K562 (cell line): ENCODE results near the gene ACTN4. TPM values are rescaled to one million over a fixed set of nuclear protein-coding genes. Genes with fewer than 3 reads are reported as not detected.

ENCODE experiments used
- ATAC-seq: fragments of 200-7000 bp; cut with Tn5 transposase; 3 replicates; pipeline ENCODE4 v1.9.1; 2020; ENCODE audit warnings: moderate library complexity
- BruUV-seq: library from RNA; stranded (reverse); fragments of 400-500 nt; replicated peaks from 2 replicates; lab custom pipeline; 2021; lab: Mats Ljungman, UMichigan
- CTCF ChIA-PET: fragments of 300-600 bp; formaldehyde crosslinking; extraction: SDS; loops from one replicate; lab custom pipeline; 2021; ENCODE audit warnings: low intra/inter-chr PET ratio; lab: Yijun Ruan, JAX
- POLR2A ChIA-PET: fragments of 300-600, 350-650 bp; sonication (Branson Sonifier 250); formaldehyde crosslinking; extraction: SDS; loops from one replicate; lab custom pipeline; 2021; ENCODE audit warnings: antibody characterized with exemption, inconsistent platforms; lab: Yijun Ruan, JAX
- DNase-seq, 4 experiments: peaks; one replicate each; pipeline versions ENCODE4 v3.0.0 to v3.0.0-alpha.2; 2011 to 2018; ENCODE audit warnings: low spot score in 3 of 4, mixed read lengths in 3 of 4; ENCODE audit errors: extremely low read depth in 1 of 4
- FAIRE-seq: peaks from 2 replicates; lab custom pipeline; 2011; peaks lifted over from hg19 to GRCh38; lab: Jason Lieb, UNC
- H2AFZ ChIP-seq: 2 replicates; pipeline ENCODE4 v1.6.0; 2011; ENCODE audit warnings: low read depth, low read length, control low read depth, inconsistent platforms
- H3K27ac ChIP-seq: fragments of 200-600 bp; 3 replicates; pipeline ENCODE4 v1.8.0; 2011; ENCODE audit warnings: low read depth, mild to moderate bottlenecking, control low read depth, inconsistent platforms, low read length, moderate library complexity, mixed read lengths; ENCODE audit errors: extremely low read depth
- H3K27me3 ChIP-seq, 2 experiments: fragments of 300-600 bp in 1 of 2; 2 replicates in 1 of 2; 3 replicates in 1 of 2; pipeline versions ENCODE4 v1.6.0 to v1.8.0; 2011; ENCODE audit warnings: inconsistent platforms in 2 of 2, low read length in 2 of 2, mild to moderate bottlenecking in 1 of 2, mixed read lengths in 1 of 2, moderate library complexity in 1 of 2; ENCODE audit not compliant: control insufficient read depth in 2 of 2, insufficient read depth in 2 of 2
- H3K36me3 ChIP-seq: fragments of 300-600 bp; 3 replicates; pipeline ENCODE4 v1.8.0; 2011; ENCODE audit warnings: mild to moderate bottlenecking, low read length, inconsistent platforms; ENCODE audit not compliant: control insufficient read depth, insufficient read depth
- H3K4me1 ChIP-seq, 2 experiments: fragments of 200-600 bp in 1 of 2; replicated peaks in 1 of 2; 2 replicates in 1 of 2; 3 replicates in 1 of 2; pipeline versions ENCODE4 v1.5.1 to v1.8.0; 2011; ENCODE audit warnings: inconsistent platforms in 2 of 2, low read length in 2 of 2, mild to moderate bottlenecking in 1 of 2, mixed read lengths in 1 of 2, moderate library complexity in 1 of 2; ENCODE audit not compliant: control insufficient read depth in 2 of 2, insufficient read depth in 2 of 2
- H3K4me2 ChIP-seq: 2 replicates; pipeline ENCODE4 v1.6.1; 2011; ENCODE audit warnings: low read length, control low read depth, inconsistent platforms, mixed read lengths; ENCODE audit not compliant: insufficient read depth
- H3K4me3 ChIP-seq: fragments of 200-600 bp; sonication (generic), shearing (Covaris generic); 2 replicates; pipeline ENCODE4 v1.5.1; 2016; ENCODE audit warnings: control low read depth, inconsistent platforms
- H3K79me2 ChIP-seq: fragments of 200-600 bp; 3 replicates; pipeline ENCODE4 v1.8.0; 2011; ENCODE audit warnings: low read length, inconsistent platforms; ENCODE audit not compliant: control insufficient read depth, insufficient read depth
- H3K9ac ChIP-seq, 2 experiments: 2 replicates each; pipeline versions ENCODE4 v1.6.0 to v1.6.1; 2011; ENCODE audit warnings: low read depth in 2 of 2, low read length in 2 of 2, control low read depth in 1 of 2, inconsistent platforms in 1 of 2, mild to moderate bottlenecking in 1 of 2, mixed read lengths in 1 of 2; ENCODE audit not compliant: insufficient read depth in 1 of 2
- H3K9me1 ChIP-seq: one replicate; pipeline ENCODE4 v1.6.0; 2011; ENCODE audit warnings: inconsistent platforms, mild to moderate bottlenecking, low read length, moderate library complexity; ENCODE audit not compliant: control insufficient read depth, insufficient read depth
- H3K9me3 ChIP-seq: replicated peaks from 2 replicates; pipeline ENCODE4 v1.5.1; 2011; ENCODE audit warnings: low read depth, low read length, inconsistent platforms; ENCODE audit not compliant: control insufficient read depth, insufficient read depth
- H4K20me1 ChIP-seq: replicated peaks from 2 replicates; pipeline ENCODE4 v1.6.1; 2011; ENCODE audit warnings: low read length, inconsistent platforms, mixed read lengths; ENCODE audit not compliant: control insufficient read depth, insufficient read depth
- ARID1B ChIP-seq: fragments of 450-650 bp; IDR thresholded peaks from 2 replicates; pipeline ENCODE4 v1.6.1; 2016; ENCODE audit warnings: antibody characterized with exemption, mild to moderate bottlenecking, inconsistent platforms
- CBX3 ChIP-seq, 2 experiments: IDR thresholded peaks; 1 replicate in 1 of 2; 2 replicates in 1 of 2; pipeline ENCODE4 v1.6.1; 2012; ENCODE audit warnings: inconsistent platforms in 2 of 2, low read length in 2 of 2, borderline replicate concordance in 1 of 2, control low read depth in 1 of 2
- MED1 ChIP-seq: sonication (generic); formaldehyde crosslinking; IDR thresholded peaks from 2 replicates; pipeline ENCODE4 v1.8.1; 2023; ENCODE audit warnings: missing genetic modification reagents, borderline replicate concordance
- OTX1 ChIP-seq: fragments of 450-650 bp; formaldehyde crosslinking; IDR thresholded peaks from 2 replicates; pipeline ENCODE4 v1.4.0; 2022; ENCODE audit warnings: mild to moderate bottlenecking
- PCBP1 ChIP-seq: fragments of 200-400 bp; formaldehyde crosslinking; IDR thresholded peaks from 2 replicates; pipeline ENCODE4 v1.6.1; 2018; ENCODE audit warnings: mild to moderate bottlenecking, low read depth, low read length; ENCODE audit not compliant: poor library complexity, severe bottlenecking
- PHF8 ChIP-seq: fragments of 200-600 bp; sonication (generic); IDR thresholded peaks from 2 replicates; pipeline ENCODE4 v1.6.1; 2012; ENCODE audit warnings: mixed run types, mild to moderate bottlenecking, inconsistent platforms, low read length, moderate library complexity, borderline replicate concordance
- POLR2B ChIP-seq: fragments of 450-650 bp; IDR thresholded peaks from 2 replicates; pipeline ENCODE4 v1.6.1; 2018; ENCODE audit warnings: low read depth; ENCODE audit not compliant: partially characterized antibody
- TEAD1 ChIP-seq, 2 experiments: fragments of 450-650 bp in 1 of 2; sonication (generic) in 1 of 2; formaldehyde crosslinking; IDR thresholded peaks; 2 replicates each; pipeline versions ENCODE4 v1.4.0 to v1.8.0; 2020 to 2022; ENCODE audit warnings: mild to moderate bottlenecking in 2 of 2, missing genetic modification reagents in 1 of 2
- WGBS: fragments of 100-300 bp; shearing (Covaris generic); methylation state at CpG from one replicate; pipeline ENCODE4 v1.1.6; 2016; ENCODE audit warnings: low coverage, mixed read lengths; ENCODE audit not compliant: insufficient coverage; ENCODE audit errors: missing lambda C conversion rate; 5-methylcytosine and 5-hydroxymethylcytosine counted together
- in situ Hi-C: fragments of 300-500 bp; cut with MboI; formaldehyde crosslinking; loops from 4 replicates; pipeline ENCODE4 v1.15.0; 2018; ENCODE audit warnings: inconsistent platforms, mixed read lengths
- intact Hi-C: fragments of 100-400 bp; cut with micrococcal nuclease; formaldehyde crosslinking; loops from 2 replicates; pipeline ENCODE4 v1.14.2; 2022
- polyA plus RNA-seq, 8 experiments: library from polyadenylated mRNA; depleted of rRNA in 4 of 8; stranded (reverse) in 5 of 8; unstranded in 3 of 8; fragments of >200 nt; fragmentation: Nextera tagmentation in 2 of 8; fragmentation: Illumina TruSeq in 1 of 8; extraction: Ambion mirVana in 2 of 8; extraction: Trizol in 1 of 8; gene quantifications; 2 replicates each; pipeline versions ENCODE4 v1.2.1 to v1.2.3, GENCODE V29; 2011 to 2014; ENCODE audit warnings: inconsistent platforms in 1 of 8, missing spikeins in 1 of 8
- total RNA-seq, 7 experiments: library from RNA; depleted of rRNA in 6 of 7; stranded (reverse); fragments of >200 nt in 6 of 7; fragmentation: Illumina TruSeq in 2 of 7; extraction: Trizol in 2 of 7; gene quantifications; 2 replicates each; pipeline versions ENCODE4 v1.2.1 to v1.2.3, GENCODE V29; 2011 to 2021; ENCODE audit warnings: low replicate concordance in 1 of 7
- TF ChIP-seq, protein P1 (sequence below): sonication (generic); formaldehyde crosslinking; IDR thresholded peaks from 2 replicates; pipeline ENCODE4 v1.8.0; 2022; ENCODE audit warnings: missing genetic modification reagents, mild to moderate bottlenecking, moderate library complexity, borderline replicate concordance
- TF ChIP-seq, protein P2 (sequence below), 3 experiments: fragments of 200-800 bp in 1 of 3; sonication (Bioruptor generic) in 1 of 3; sonication (generic) in 1 of 3; formaldehyde crosslinking in 1 of 3; IDR thresholded peaks; 2 replicates each; pipeline versions ENCODE4 v1.6.1 to v1.8.0; 2016 to 2022; ENCODE audit warnings: mild to moderate bottlenecking in 2 of 3, missing compliant biosample characterization in 2 of 3, missing genetic modification characterization in 2 of 3, missing genetic modification reagents in 1 of 3
- TF ChIP-seq, protein P3 (sequence below), 2 experiments: fragments of 450-650 bp; conservative IDR thresholded peaks; 2 replicates each; pipeline ENCODE4 v1.6.1; 2017; ENCODE audit warnings: mild to moderate bottlenecking in 2 of 2, moderate library complexity in 2 of 2
- TF ChIP-seq, protein P4 (sequence below): fragments of 450-650 bp; formaldehyde crosslinking; IDR thresholded peaks from 2 replicates; pipeline ENCODE4 v1.4.0; 2020; ENCODE audit warnings: mild to moderate bottlenecking, moderate library complexity

The ACTN4 gene
- total and polyA plus RNA-seq, 9 of the 15 experiments (the other 6 are each of a cell fraction or from before 2014, with no cell fraction given), result 3.1 to 385 (median 125) TPM

DNA sequence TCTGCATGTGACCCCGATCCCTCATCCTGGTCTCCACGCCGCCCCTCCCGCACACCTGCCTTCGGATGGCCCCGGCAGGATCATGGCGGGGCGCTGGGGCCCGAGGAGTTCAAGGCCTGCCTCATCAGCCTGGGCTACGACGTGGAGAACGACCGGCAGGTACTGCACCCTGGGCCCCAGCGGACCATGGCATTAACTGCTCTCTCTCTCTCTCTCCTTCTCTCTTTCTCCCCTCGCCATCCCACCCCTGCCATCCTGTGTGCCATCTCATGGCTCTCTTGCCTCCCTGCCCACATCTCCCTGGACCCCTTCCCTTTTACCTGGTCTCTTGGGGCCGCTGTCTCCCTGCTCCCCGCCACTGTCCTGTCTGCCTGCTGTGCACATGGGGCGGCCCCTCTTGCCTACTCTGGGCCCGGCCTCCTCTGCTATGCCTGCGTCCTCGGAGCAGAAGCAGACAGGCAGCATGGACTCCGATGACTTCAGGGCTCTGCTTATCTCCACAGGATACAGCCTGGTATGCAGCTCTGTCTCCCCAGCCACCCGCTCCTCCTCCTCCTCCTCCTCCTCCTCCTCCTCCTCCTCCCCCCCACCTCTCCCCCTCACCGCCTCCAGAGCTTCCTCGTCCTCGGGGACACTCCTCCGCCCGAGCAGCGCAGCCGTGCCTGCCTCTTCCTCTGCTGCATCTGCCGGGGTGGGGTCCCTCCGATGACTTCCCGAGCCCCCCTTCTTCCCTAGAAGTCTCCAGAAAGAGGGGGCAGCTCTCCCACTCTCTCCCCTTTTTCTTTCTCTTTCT lies 80.6 kb downstream of the ACTN4 start:
- WGBS, result 60% methylated on average over 25 of the region's 33 CpGs
- ChIA-PET POLR2A (no interaction called here), CTCF (interaction anchor here (2.9 kb wide), 1 partner anchor 202 kb away, joined by 12 read pairs; the partner anchor contains the start of genes MRPS12 and SARS2)
- Histone ChIP-seq H3K27ac (peak overlapping the region; percentile 46; the same call in 2 of the 3 replicates), H3K4me3 (no peak overlapping the region), H3K27me3 (no peaks in the 10 kb centered on the region), H2AFZ (no peak overlapping the region), H3K4me2 (peak overlapping the region; percentile 16), H3K9me1 (no peaks in the 10 kb centered on the region), H3K9me3 (no peaks in the 10 kb centered on the region), H3K4me1 (peaks cover 11 to 50% of the 10 kb centered on the region in 2 experiments), H3K36me3 (peaks cover 85% of the 10 kb centered on the region; the same call in 2 of the 3 replicates), H4K20me1 (0 out of 2 replicates have a peak, but pooled peaks cover 3% of the 10 kb centered on the region), H3K79me2 (no peaks in the 10 kb centered on the region), H3K9ac (peak overlapping the region in 1 of 2 experiments; percentile 84; a peak in 2 of 4 replicates)
- intact Hi-C loops (loop anchor here (2.0 to 5.0 kb wide), 2 partner anchors 51 to 91 kb away; no protein-coding TSS in a partner anchor), in situ Hi-C loops (no loop called here)
- DNase-seq, result peak; percentile 69 to 89 (median 80)
- BruUV-seq, result no TSS peak
- ATAC-seq, result peak; percentile 83
- peak; percentile 83 for FAIRE-seq
- TF ChIP-seq CBX3 (IDR thresholded peaks at IDR 0.05; ENCODE audit: borderline replicate concordance in 1 of 2, low read length in 2 of 2), result peak in 1 of 2 experiments; percentile 15; a peak in 1 of 3 replicates
- peak; percentile 87 to 98; a peak in 3 of 4 replicates for TF ChIP-seq TEAD1 (CRISPR knock-in tag; IDR thresholded peaks at IDR 0.05)
- TF ChIP-seq PHF8, result no peak
- no peak for TF ChIP-seq MED1 (CRISPR knock-in tag)
- TF ChIP-seq, protein P1, sequence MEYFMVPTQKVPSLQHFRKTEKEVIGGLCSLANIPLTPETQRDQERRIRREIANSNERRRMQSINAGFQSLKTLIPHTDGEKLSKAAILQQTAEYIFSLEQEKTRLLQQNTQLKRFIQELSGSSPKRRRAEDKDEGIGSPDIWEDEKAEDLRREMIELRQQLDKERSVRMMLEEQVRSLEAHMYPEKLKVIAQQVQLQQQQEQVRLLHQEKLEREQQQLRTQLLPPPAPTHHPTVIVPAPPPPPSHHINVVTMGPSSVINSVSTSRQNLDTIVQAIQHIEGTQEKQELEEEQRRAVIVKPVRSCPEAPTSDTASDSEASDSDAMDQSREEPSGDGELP, result peak; percentile 30; the same call in 1 of the 2 replicates
- TF ChIP-seq, protein P2, sequence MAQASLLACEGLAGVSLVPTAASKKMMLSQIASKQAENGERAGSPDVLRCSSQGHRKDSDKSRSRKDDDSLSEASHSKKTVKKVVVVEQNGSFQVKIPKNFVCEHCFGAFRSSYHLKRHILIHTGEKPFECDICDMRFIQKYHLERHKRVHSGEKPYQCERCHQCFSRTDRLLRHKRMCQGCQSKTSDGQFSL (CRISPR knock-in tag; IDR thresholded peaks at IDR 0.05), result peak; percentile 63
- TF ChIP-seq, protein P2 (tag; IDR thresholded peaks at IDR 0.05), result no peak
- TF ChIP-seq, protein P3, sequence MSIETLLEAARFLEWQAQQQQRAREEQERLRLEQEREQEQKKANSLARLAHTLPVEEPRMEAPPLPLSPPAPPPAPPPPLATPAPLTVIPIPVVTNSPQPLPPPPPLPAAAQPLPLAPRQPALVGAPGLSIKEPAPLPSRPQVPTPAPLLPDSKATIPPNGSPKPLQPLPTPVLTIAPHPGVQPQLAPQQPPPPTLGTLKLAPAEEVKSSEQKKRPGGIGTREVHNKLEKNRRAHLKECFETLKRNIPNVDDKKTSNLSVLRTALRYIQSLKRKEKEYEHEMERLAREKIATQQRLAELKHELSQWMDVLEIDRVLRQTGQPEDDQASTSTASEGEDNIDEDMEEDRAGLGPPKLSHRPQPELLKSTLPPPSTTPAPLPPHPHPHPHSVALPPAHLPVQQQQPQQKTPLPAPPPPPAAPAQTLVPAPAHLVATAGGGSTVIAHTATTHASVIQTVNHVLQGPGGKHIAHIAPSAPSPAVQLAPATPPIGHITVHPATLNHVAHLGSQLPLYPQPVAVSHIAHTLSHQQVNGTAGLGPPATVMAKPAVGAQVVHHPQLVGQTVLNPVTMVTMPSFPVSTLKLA (conservative IDR thresholded peaks at IDR 0.05), result peak; percentile 37 to 68; a peak in 2 of 4 replicates
- peak; percentile 65 for TF ChIP-seq PCBP1
- TF ChIP-seq, protein P4, sequence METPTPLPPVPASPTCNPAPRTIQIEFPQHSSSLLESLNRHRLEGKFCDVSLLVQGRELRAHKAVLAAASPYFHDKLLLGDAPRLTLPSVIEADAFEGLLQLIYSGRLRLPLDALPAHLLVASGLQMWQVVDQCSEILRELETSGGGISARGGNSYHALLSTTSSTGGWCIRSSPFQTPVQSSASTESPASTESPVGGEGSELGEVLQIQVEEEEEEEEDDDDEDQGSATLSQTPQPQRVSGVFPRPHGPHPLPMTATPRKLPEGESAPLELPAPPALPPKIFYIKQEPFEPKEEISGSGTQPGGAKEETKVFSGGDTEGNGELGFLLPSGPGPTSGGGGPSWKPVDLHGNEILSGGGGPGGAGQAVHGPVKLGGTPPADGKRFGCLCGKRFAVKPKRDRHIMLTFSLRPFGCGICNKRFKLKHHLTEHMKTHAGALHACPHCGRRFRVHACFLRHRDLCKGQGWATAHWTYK, result peak; percentile 26; the same call in 1 of the 2 replicates
- peak; percentile 72 for TF ChIP-seq ARID1B
- TF ChIP-seq POLR2B, result no peak
- TF ChIP-seq OTX1, result peak; percentile 75; the same call in 1 of the 2 replicates
